Measurements from ENCODE around the gene PLEKHM3. TPM values are rescaled to one million over a fixed set of nuclear protein-coding genes. Genes with fewer than 3 reads are reported as not detected.

PLEKHM3 gene
- total RNA-seq, 1 experiment from 2014 or later: 2.5 TPM

DNA sequence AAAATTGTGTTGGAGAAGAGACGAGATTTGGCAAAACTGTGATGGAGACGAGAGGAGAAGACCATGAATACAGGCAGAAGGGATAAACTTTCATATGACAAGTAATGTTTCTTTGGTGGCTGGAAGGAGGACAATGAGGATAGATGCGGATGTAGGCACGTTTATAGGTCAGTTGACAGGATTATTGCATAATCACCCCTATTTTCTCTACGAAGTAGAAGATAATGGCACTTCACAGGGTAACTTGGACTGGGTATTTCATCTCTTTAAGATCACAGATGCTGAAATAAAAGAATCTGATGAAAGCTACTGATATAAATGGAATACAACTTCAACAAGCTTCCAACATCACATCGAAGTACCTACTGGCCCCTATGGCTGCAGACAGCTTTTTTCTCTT lies 81.0 kb downstream of the PLEKHM3 start:
- Histone ChIP-seq H3K9me3 (ENCODE audit: control insufficient read depth, insufficient read depth, low read depth, low read length) (no peaks in the 10 kb centered on the region), H3K4me3 (ENCODE audit: low read depth in 2 of 2, low read length in 2 of 2) (no peak overlapping the region), H3K27ac (ENCODE audit: low read length) (no peak overlapping the region), H3K36me3 (ENCODE audit: control insufficient read depth, insufficient read depth, low read length) (no peaks in the 10 kb centered on the region), H3K27me3 (ENCODE audit: control insufficient read depth, insufficient read depth, low read length) (no peaks in the 10 kb centered on the region; the same call in 1 of the 2 replicates), H3K4me1 (ENCODE audit: control insufficient read depth, insufficient read depth, low read length) (no peaks in the 10 kb centered on the region)
- DNase-seq (ENCODE audit: low read depth, low spot score) (no peak), ATAC-seq (no peak)
- no peak for TF ChIP-seq POLR2AphosphoS5 (IDR thresholded peaks at IDR 0.05; ENCODE audit: low read depth, low read length)
- no peak for TF ChIP-seq SIN3A (IDR thresholded peaks at IDR 0.05; ENCODE audit: borderline replicate concordance, insufficient read depth, low read depth, low read length)
- TF ChIP-seq, protein P1, sequence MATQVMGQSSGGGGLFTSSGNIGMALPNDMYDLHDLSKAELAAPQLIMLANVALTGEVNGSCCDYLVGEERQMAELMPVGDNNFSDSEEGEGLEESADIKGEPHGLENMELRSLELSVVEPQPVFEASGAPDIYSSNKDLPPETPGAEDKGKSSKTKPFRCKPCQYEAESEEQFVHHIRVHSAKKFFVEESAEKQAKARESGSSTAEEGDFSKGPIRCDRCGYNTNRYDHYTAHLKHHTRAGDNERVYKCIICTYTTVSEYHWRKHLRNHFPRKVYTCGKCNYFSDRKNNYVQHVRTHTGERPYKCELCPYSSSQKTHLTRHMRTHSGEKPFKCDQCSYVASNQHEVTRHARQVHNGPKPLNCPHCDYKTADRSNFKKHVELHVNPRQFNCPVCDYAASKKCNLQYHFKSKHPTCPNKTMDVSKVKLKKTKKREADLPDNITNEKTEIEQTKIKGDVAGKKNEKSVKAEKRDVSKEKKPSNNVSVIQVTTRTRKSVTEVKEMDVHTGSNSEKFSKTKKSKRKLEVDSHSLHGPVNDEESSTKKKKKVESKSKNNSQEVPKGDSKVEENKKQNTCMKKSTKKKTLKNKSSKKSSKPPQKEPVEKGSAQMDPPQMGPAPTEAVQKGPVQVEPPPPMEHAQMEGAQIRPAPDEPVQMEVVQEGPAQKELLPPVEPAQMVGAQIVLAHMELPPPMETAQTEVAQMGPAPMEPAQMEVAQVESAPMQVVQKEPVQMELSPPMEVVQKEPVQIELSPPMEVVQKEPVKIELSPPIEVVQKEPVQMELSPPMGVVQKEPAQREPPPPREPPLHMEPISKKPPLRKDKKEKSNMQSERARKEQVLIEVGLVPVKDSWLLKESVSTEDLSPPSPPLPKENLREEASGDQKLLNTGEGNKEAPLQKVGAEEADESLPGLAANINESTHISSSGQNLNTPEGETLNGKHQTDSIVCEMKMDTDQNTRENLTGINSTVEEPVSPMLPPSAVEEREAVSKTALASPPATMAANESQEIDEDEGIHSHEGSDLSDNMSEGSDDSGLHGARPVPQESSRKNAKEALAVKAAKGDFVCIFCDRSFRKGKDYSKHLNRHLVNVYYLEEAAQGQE (IDR thresholded peaks at IDR 0.05; ENCODE audit: insufficient read depth in 1 of 2, low read depth in 2 of 2, low read length in 1 of 2): no peak
- TF ChIP-seq TCF7L2 (IDR thresholded peaks at IDR 0.05; ENCODE audit: low read depth, low read length): no peak
- no peak for TF ChIP-seq CTCF (IDR thresholded peaks at IDR 0.05)
- BruUV-seq (replicated peaks): no TSS peak
- intact Hi-C loops (cut with micrococcal nuclease; ENCODE audit: unreplicated experiment): no loop called here
- ChIA-PET POLR2A (no interaction called here), CTCF (no interaction called here)
- in situ Hi-C loops (cut with HindIII; ENCODE audit: low pct_unique_long_range_greater_than_20kb, low sequenced_read_pairs): no loop called here

DNA sequence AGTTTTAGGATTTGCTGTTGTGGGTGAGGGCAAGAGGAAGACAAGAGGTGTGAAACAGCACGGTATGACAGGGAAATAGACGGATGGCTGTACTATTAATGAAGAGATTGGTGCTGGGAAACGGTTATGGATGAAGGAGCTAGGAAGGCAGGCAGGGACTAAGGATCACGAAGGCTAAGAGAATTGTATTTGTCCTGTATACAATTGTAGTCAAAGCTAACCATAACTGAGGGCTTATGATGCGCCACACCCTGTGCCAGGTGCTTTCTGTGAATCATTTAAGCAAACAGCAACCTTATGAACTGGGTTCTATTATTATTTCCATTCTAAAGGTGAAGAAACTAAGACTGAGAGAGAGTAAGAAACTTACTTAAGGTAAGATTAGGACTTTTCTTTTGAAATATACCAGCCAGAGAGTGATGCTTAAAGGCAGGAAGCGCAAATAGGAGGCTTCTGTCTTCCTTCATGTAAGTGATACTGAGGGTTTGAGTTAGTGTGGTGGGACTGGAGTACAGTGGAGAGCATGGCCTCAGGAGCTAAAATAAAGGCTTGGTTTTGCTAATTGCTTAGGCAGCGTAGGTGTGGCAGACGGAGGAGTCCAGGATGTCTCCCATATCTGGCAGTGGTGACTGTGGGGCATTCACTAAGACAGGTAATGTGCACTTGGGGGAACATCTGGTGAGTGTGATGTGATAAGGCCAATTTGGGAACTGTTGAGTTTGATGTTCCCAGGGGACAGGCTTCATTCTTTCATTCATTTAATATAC lies 85.8 kb downstream of the PLEKHM3 start:
- no peaks in the 10 kb centered on the region for H3K36me3 ChIP-seq (ENCODE audit: control insufficient read depth, insufficient read depth, low read length)
- intact Hi-C loops (cut with micrococcal nuclease; ENCODE audit: unreplicated experiment) (no loop called here), in situ Hi-C loops (cut with HindIII; ENCODE audit: low pct_unique_long_range_greater_than_20kb, low sequenced_read_pairs) (no loop called here)
- DNase-seq (ENCODE audit: low read depth, low spot score) (no peak), ATAC-seq (no peak)
- POLR2A ChIA-PET: no interaction called here
- H3K27me3 ChIP-seq (ENCODE audit: control insufficient read depth, insufficient read depth, low read length): no peaks in the 10 kb centered on the region; the same call in 1 of the 2 replicates
- H3K9me3 ChIP-seq (ENCODE audit: control insufficient read depth, insufficient read depth, low read depth, low read length): no peaks in the 10 kb centered on the region
- H3K4me3 ChIP-seq (ENCODE audit: low read depth in 2 of 2, low read length in 2 of 2): no peak overlapping the region
- CTCF ChIA-PET: no interaction called here
- no peak overlapping the region for H3K27ac ChIP-seq (ENCODE audit: low read length)
- no TSS peak for BruUV-seq (replicated peaks)
- TF ChIP-seq TCF7L2 (IDR thresholded peaks at IDR 0.05; ENCODE audit: low read depth, low read length): no peak
- TF ChIP-seq, protein P1 (IDR thresholded peaks at IDR 0.05; ENCODE audit: insufficient read depth in 1 of 2, low read depth in 2 of 2, low read length in 1 of 2): no peak
- no peaks in the 10 kb centered on the region for H3K4me1 ChIP-seq (ENCODE audit: control insufficient read depth, insufficient read depth, low read length)

Measured in Panc1 (cell line).